NAMALWA (cell line): ENCODE measurements around the gene SLMAP.

Experiments used
- DNase-seq: peaks from one replicate; pipeline ENCODE4 v3.0.0-alpha.2; 2015; ENCODE audit warnings: low spot score

SLMAP gene

GRCh38 chr3:57752307-57752706, 3.8 kb upstream of the SLMAP start:
- DNase-seq: no peak

- no peak for DNase-seq
These were observed 3.1 kb upstream of the SLMAP start for GRCh38 chr3:57753016-57753415.

GRCh38 chr3:57755368-57755675, 787 bp upstream of the SLMAP start:
- peak; percentile 65 for DNase-seq

GRCh38 chr3:57756528-57757401, 656 bp downstream of the SLMAP start:
- peak; percentile 31 for DNase-seq

GRCh38 chr3:57757642-57758297, 1.7 kb downstream of the SLMAP start:
- DNase-seq: no peak

GRCh38 chr3:57758686-57759085, 2.6 kb downstream of the SLMAP start:
- no peak for DNase-seq

GRCh38 chr3:57764794-57765193, 8.7 kb downstream of the SLMAP start:
- no peak for DNase-seq

GRCh38 chr3:57768595-57768994, 12.5 kb downstream of the SLMAP start:
- DNase-seq: no peak

- no peak for DNase-seq
These were observed 14.1 kb downstream of the SLMAP start for GRCh38 chr3:57770009-57770827.

GRCh38 chr3:57772251-57772650, 16.1 kb downstream of the SLMAP start:
- no peak for DNase-seq

- DNase-seq: no peak
These were observed 21.7 kb downstream of the SLMAP start for GRCh38 chr3:57777774-57778173.

GRCh38 chr3:57778494-57778893, 22.4 kb downstream of the SLMAP start:
- no peak for DNase-seq

GRCh38 chr3:57779666-57780065, 23.6 kb downstream of the SLMAP start:
- DNase-seq: no peak

- DNase-seq: no peak
These were observed 27.3 kb downstream of the SLMAP start for GRCh38 chr3:57783186-57784088.

GRCh38 chr3:57784089-57784735, 28.1 kb downstream of the SLMAP start:
- no peak for DNase-seq

GRCh38 chr3:57785446-57785845, 29.3 kb downstream of the SLMAP start:
- no peak for DNase-seq

GRCh38 chr3:57787867-57788623, 31.9 kb downstream of the SLMAP start:
- peak; percentile 9 for DNase-seq

GRCh38 chr3:57788624-57789018, 32.5 kb downstream of the SLMAP start:
- DNase-seq: no peak

GRCh38 chr3:57791245-57791644, 35.1 kb downstream of the SLMAP start:
- peak; percentile 23 for DNase-seq

- no peak for DNase-seq
These were observed 36.1 kb downstream of the SLMAP start for GRCh38 chr3:57792198-57792597.
